Endothelial cell of umbilical vein (primary cell): ENCODE results near the gene PCBP4. TPM values are rescaled to one million over a fixed set of nuclear protein-coding genes. Genes with fewer than 3 reads are reported as not detected.

Experiments
- BruUV-seq: library from RNA; stranded (reverse); fragments of 400-500 nt; replicated peaks from 2 replicates; lab custom pipeline; 2021; lab: Mats Ljungman, UMichigan
- CTCF ChIA-PET: fragments of 300-600, 350-600 bp; sonication (Branson Sonifier 250); formaldehyde crosslinking; loops from one replicate; lab custom pipeline; 2021; ENCODE audit warnings: antibody characterized with exemption, inconsistent platforms; lab: Charles Lee
- POLR2A ChIA-PET: fragments of 300-600, 350-600 bp; sonication (Branson Sonifier 250); formaldehyde crosslinking; loops from one replicate; lab custom pipeline; 2021; ENCODE audit warnings: antibody characterized with exemption, inconsistent platforms; lab: Charles Lee
- DNase-seq: peaks from one replicate; pipeline ENCODE4 v3.0.0-alpha.2; 2011; ENCODE audit warnings: low read depth, low spot score
- FAIRE-seq: peaks from 2 replicates; lab custom pipeline; 2011; peaks lifted over from hg19 to GRCh38; lab: Jason Lieb, UNC
- H2AFZ ChIP-seq: 2 replicates; pipeline ENCODE4 v1.6.0; 2012; ENCODE audit warnings: low read depth, low read length, control low read depth, inconsistent platforms
- H3K27ac ChIP-seq: 2 replicates; pipeline ENCODE4 v1.5.1; 2011; ENCODE audit warnings: low read depth, mild to moderate bottlenecking, control low read depth, low read length, moderate library complexity; ENCODE audit not compliant: insufficient read depth
- H3K27me3 ChIP-seq, 2 experiments: 2 replicates each; pipeline versions ENCODE4 v1.6.0 to v1.6.1; 2011; ENCODE audit warnings: low read length in 2 of 2, mixed read lengths in 1 of 2; ENCODE audit not compliant: control insufficient read depth in 2 of 2, insufficient read depth in 2 of 2
- H3K36me3 ChIP-seq, 2 experiments: 2 replicates in 1 of 2; 3 replicates in 1 of 2; pipeline ENCODE4 v1.5.1; 2011; ENCODE audit warnings: low read length in 2 of 2, mild to moderate bottlenecking in 1 of 2, moderate library complexity in 1 of 2; ENCODE audit not compliant: control insufficient read depth in 2 of 2, insufficient read depth in 2 of 2; ENCODE audit errors: extremely low read depth in 1 of 2
- H3K4me1 ChIP-seq: 3 replicates; pipeline ENCODE4 v1.5.1; 2011; ENCODE audit warnings: mild to moderate bottlenecking, low read length; ENCODE audit not compliant: control insufficient read depth, insufficient read depth; ENCODE audit errors: extremely low read depth
- H3K4me2 ChIP-seq: 2 replicates; pipeline ENCODE4 v1.6.1; 2011; ENCODE audit warnings: low read length, control low read depth, mixed read lengths; ENCODE audit not compliant: insufficient read depth
- H3K4me3 ChIP-seq, 3 experiments: fragments of 200-600 bp in 1 of 3; sonication (generic), shearing (Covaris generic) in 1 of 3; replicated peaks in 1 of 3; 2 replicates each; pipeline ENCODE4 v1.5.1; 2011 to 2016; ENCODE audit warnings: control low read depth in 3 of 3, low read length in 3 of 3, mild to moderate bottlenecking in 2 of 3, inconsistent platforms in 1 of 3, low read depth in 1 of 3, moderate library complexity in 1 of 3; ENCODE audit not compliant: insufficient read depth in 1 of 3
- H3K79me2 ChIP-seq: 2 replicates; pipeline ENCODE4 v1.6.0; 2012; ENCODE audit warnings: low read length, inconsistent platforms; ENCODE audit not compliant: control insufficient read depth, insufficient read depth
- H3K9ac ChIP-seq: replicated peaks from 2 replicates; pipeline ENCODE3; 2011; ENCODE audit warnings: low read length, control low read depth; ENCODE audit not compliant: insufficient read depth; ENCODE audit errors: extremely low read depth
- H3K9me1 ChIP-seq: replicated peaks from 3 replicates; pipeline ENCODE4 v1.6.0; 2011; ENCODE audit warnings: mild to moderate bottlenecking, low read length; ENCODE audit not compliant: control insufficient read depth, insufficient read depth; ENCODE audit errors: extremely low read depth
- H3K9me3 ChIP-seq: replicated peaks from 2 replicates; pipeline ENCODE4 v1.5.1; 2012; ENCODE audit warnings: low read length, inconsistent platforms; ENCODE audit not compliant: control insufficient read depth, insufficient read depth
- H4K20me1 ChIP-seq: replicated peaks from 2 replicates; pipeline ENCODE3; 2011; ENCODE audit warnings: mild to moderate bottlenecking, low read length; ENCODE audit not compliant: control insufficient read depth, insufficient read depth; ENCODE audit errors: extremely low read depth
- CTCF ChIP-seq, 2 donors: IDR thresholded peaks; 1 replicate in 1 of 2; 2 replicates in 1 of 2; pipeline ENCODE4 v1.5.1; 2011; ENCODE audit warnings: low read length in 2 of 2, mild to moderate bottlenecking in 2 of 2, moderate library complexity in 2 of 2, control low read depth in 1 of 2, inconsistent platforms in 1 of 2, low read depth in 1 of 2; ENCODE audit not compliant: insufficient read depth in 1 of 2; ENCODE audit errors: extremely low read depth in 1 of 2
- EZH2 ChIP-seq: IDR thresholded peaks from 2 replicates; pipeline ENCODE4 v1.6.1; 2012; ENCODE audit warnings: borderline replicate concordance, low read depth, mild to moderate bottlenecking, moderate library complexity, low read length, inconsistent platforms; ENCODE audit not compliant: severe bottlenecking
- FOS ChIP-seq: IDR thresholded peaks from 2 replicates; pipeline ENCODE4 v1.6.1; 2011; ENCODE audit warnings: mild to moderate bottlenecking, low read length, moderate library complexity, borderline replicate concordance; ENCODE audit not compliant: insufficient read depth
- GATA2 ChIP-seq: IDR thresholded peaks from 2 replicates; pipeline ENCODE4 v1.7.0; 2011; ENCODE audit warnings: low read depth, mild to moderate bottlenecking, moderate library complexity, mixed read lengths, low read length; ENCODE audit not compliant: insufficient read length, insufficient read depth
- JUN ChIP-seq: IDR thresholded peaks from 2 replicates; pipeline ENCODE4 v1.6.1; 2011; ENCODE audit warnings: borderline replicate concordance, low read depth; ENCODE audit not compliant: insufficient read length, insufficient read depth
- MAX ChIP-seq: IDR thresholded peaks from 2 replicates; pipeline ENCODE4 v1.6.1; 2011; ENCODE audit not compliant: insufficient read depth, insufficient read length
- MYC ChIP-seq: IDR thresholded peaks from one replicate; pipeline ENCODE4 v1.6.1; 2011; ENCODE audit warnings: mild to moderate bottlenecking, low read depth, low read length
- POLR2A ChIP-seq: IDR thresholded peaks from 2 replicates; pipeline ENCODE4 v1.6.1; 2012; ENCODE audit warnings: low read depth, mild to moderate bottlenecking, control low read depth, low read length
- POLR2AphosphoS5 ChIP-seq: IDR thresholded peaks from 2 replicates; pipeline ENCODE4 v1.6.1; 2012; ENCODE audit warnings: low read depth, mild to moderate bottlenecking, control low read depth, low read length, moderate library complexity; ENCODE audit not compliant: insufficient read depth
- dilution Hi-C: fragments of 300-500 bp; cut with MboI; formaldehyde crosslinking; loops from one replicate; pipeline ENCODE4 v1.15.0; 2019; ENCODE audit warnings: low sequenced_read_pairs; ENCODE audit not compliant: extremely low pct_ligation_motif_present
- intact Hi-C: fragments of 100-400 bp; cut with micrococcal nuclease; formaldehyde crosslinking; loops from one replicate; pipeline ENCODE4 v1.10.0; 2022
- polyA plus RNA-seq, 4 experiments: library from polyadenylated mRNA; depleted of rRNA in 3 of 4; stranded (reverse) in 3 of 4; unstranded in 1 of 4; fragments of >200 nt; gene quantifications; 2 replicates each; pipeline versions ENCODE4 v1.2.1 to v1.2.3, GENCODE V29; 2011 to 2012; ENCODE audit warnings: missing spikeins in 1 of 4
- total RNA-seq: library from RNA; stranded (reverse); gene quantifications from 2 replicates; pipeline ENCODE4 v1.2.3, GENCODE V29; 2021

The PCBP4 gene
- total and polyA plus RNA-seq, 2 donors (not counting 3 experiments of a cell fraction or from before 2014, with no cell fraction given), result 46.5 to 63.1 TPM

- TF ChIP-seq POLR2AphosphoS5 (no peak), POLR2A (no peak), EZH2 (no peak)
- H3K27me3 ChIP-seq, result peaks cover 7 to 13% of the 10 kb centered on the region in 2 experiments
- no peaks in the 10 kb centered on the region for H3K79me2 ChIP-seq
- no peaks in the 10 kb centered on the region for H3K36me3 ChIP-seq
- no peaks in the 10 kb centered on the region for H3K4me1 ChIP-seq
- no peaks in the 10 kb centered on the region for H4K20me1 ChIP-seq
- no peak for DNase-seq
- no peak overlapping the region for H2AFZ ChIP-seq
- no peak overlapping the region for H3K27ac ChIP-seq
- dilution Hi-C loops, result no loop called here
- no peaks in the 10 kb centered on the region for H3K9me1 ChIP-seq
- ChIA-PET CTCF (interaction anchor here (1.0 kb wide), 2 partner anchors 13 to 20 kb away, joined by 3 to 4 read pairs; partner anchors contain the start of genes ABHD14B and RRP9), POLR2A (interaction anchor here (1.6 kb wide), 1 partner anchor 12 kb away, joined by 4 read pairs; the partner anchor contains the start of genes PARP3 and RRP9)
- intact Hi-C loops, result no loop called here
- H3K4me3 ChIP-seq, result no peak overlapping the region
- no peak overlapping the region for H3K9ac ChIP-seq
- BruUV-seq, result no TSS peak
- no peak overlapping the region for H3K4me2 ChIP-seq
- H3K9me3 ChIP-seq, result no peaks in the 10 kb centered on the region
- no peak for FAIRE-seq
These were observed 13.1 kb downstream of the PCBP4 start for GRCh38 chr3:51954105-51954504.

GRCh38 chr3:51953445-51953844 lies 13.8 kb downstream of the PCBP4 start:
- POLR2A ChIA-PET, result interaction anchor here (1.6 kb wide), 1 partner anchor 11 kb away, joined by 4 read pairs; the partner anchor contains the start of genes PARP3 and RRP9
- Histone ChIP-seq H3K4me2 (no peak overlapping the region), H2AFZ (no peak overlapping the region), H4K20me1 (no peaks in the 10 kb centered on the region), H3K79me2 (no peaks in the 10 kb centered on the region), H3K9me3 (no peaks in the 10 kb centered on the region), H3K4me1 (no peaks in the 10 kb centered on the region), H3K36me3 (no peaks in the 10 kb centered on the region), H3K4me3 (no peak overlapping the region), H3K9me1 (no peaks in the 10 kb centered on the region), H3K27me3 (peaks cover 7 to 13% of the 10 kb centered on the region in 2 experiments), H3K9ac (no peak overlapping the region), H3K27ac (no peak overlapping the region)
- DNase-seq (no peak), FAIRE-seq (no peak)
- TF ChIP-seq CTCF (IDR thresholded peaks at IDR 0.05; ENCODE audit: extremely low read depth in 1 of 2, insufficient read depth in 1 of 2, low read depth in 1 of 2, low read length in 2 of 2) (no peak), MAX (no peak), FOS (no peak), POLR2AphosphoS5 (no peak), GATA2 (no peak), MYC (no peak), JUN (no peak)
- BruUV-seq, result no TSS peak
- CTCF ChIA-PET, result interaction anchor here (0.7 to 1.4 kb wide), 4 partner anchors 11 to 21 kb away, joined by 3 to 4 read pairs (median 3); partner anchors contain the start of genes ABHD14B and RRP9
- dilution Hi-C loops, result no loop called here
- intact Hi-C loops, result no loop called here
